Activated B cell treated with CpG ODN at 0.5 μM for 24 hours (primary cell): Measurements from ENCODE around the gene RELCH. TPM values are rescaled to one million over a fixed set of nuclear protein-coding genes. Genes with fewer than 3 reads are reported as not detected.

Source experiments
- ATAC-seq: fragments of 200-7000 bp; cut with Tn5 transposase; one replicate; pipeline ENCODE4 v1.10.0; 2021; ENCODE audit warnings: low read depth, mild to moderate bottlenecking, moderate library complexity
- CTCF ChIA-PET: fragments of 350-600 bp; sonication (Branson Sonifier 250); formaldehyde crosslinking; loops from one replicate; lab custom pipeline; 2021; ENCODE audit warnings: antibody characterized with exemption; lab: Charles Lee
- POLR2A ChIA-PET: fragments of 350-600 bp; sonication (Branson Sonifier 250); formaldehyde crosslinking; loops from one replicate; lab custom pipeline; 2021; ENCODE audit warnings: antibody characterized with exemption; lab: Charles Lee
- DNase-seq: peaks from one replicate; pipeline ENCODE4 v3.0.0; 2022
- H3K27ac Mint-ChIP-seq: one replicate; pipeline ENCODE4 v1.8.0; 2020; ENCODE audit warnings: mixed read lengths
- H3K27me3 Mint-ChIP-seq: one replicate; pipeline ENCODE4 v1.8.0; 2021; ENCODE audit warnings: mixed read lengths
- H3K36me3 Mint-ChIP-seq: one replicate; pipeline ENCODE4 v1.8.0; 2021; ENCODE audit warnings: low read depth, mixed read lengths
- H3K4me1 Mint-ChIP-seq: one replicate; pipeline ENCODE4 v1.8.0; 2021; ENCODE audit warnings: mixed read lengths
- H3K4me3 Mint-ChIP-seq: one replicate; pipeline ENCODE4 v1.8.0; 2020; ENCODE audit warnings: mild to moderate bottlenecking, mixed read lengths
- H3K9me3 Mint-ChIP-seq: one replicate; pipeline ENCODE4 v1.8.0; 2020; ENCODE audit warnings: mixed read lengths
- intact Hi-C: fragments of 100-400 bp; cut with micrococcal nuclease; formaldehyde crosslinking; loops from one replicate; pipeline ENCODE4 v1.15.1; 2024
- total RNA-seq: library from RNA; stranded (reverse); gene quantifications from 2 replicates; pipeline ENCODE4 v1.2.3, GENCODE V29; 2022
- TF ChIP-seq, protein P1 (sequence below): fragments of 200-600 bp; IDR thresholded peaks from one replicate; pipeline ENCODE4 v1.8.0; 2022; ENCODE audit warnings: antibody characterized with exemption, mild to moderate bottlenecking

The RELCH gene
- total RNA-seq, 1 donor from 2014 or later = 59.0 TPM

DNA sequence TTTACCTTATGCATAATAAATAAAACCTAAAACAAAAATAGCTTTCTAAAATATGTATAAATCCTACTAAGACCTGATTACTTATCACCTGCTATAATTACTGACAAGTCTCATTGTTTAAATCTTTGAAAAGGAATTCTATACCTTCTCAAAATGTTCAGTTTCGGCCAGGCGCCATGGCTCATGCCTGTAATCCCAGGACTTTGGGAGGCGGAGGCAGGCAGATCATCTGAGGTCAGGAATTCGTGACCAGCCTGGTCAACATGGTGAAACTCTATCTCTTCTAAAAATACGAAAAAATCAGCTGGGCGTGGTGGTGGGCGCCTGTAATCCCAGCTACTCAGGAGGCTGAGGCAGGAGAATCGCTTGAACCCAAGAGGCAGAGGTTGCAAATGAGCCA is 58.1 kb downstream of the RELCH start:
- H3K27me3 Mint-ChIP-seq = no peaks in the 10 kb centered on the region
- ChIA-PET CTCF (interaction anchor here (8.2 kb wide), 1 partner anchor 62 kb away, joined by 93 read pairs; the partner anchor contains the start of genes PIGN and RELCH), POLR2A (no interaction called here)
- ATAC-seq (no peak), DNase-seq (no peak)
- no peaks in the 10 kb centered on the region for H3K9me3 Mint-ChIP-seq
- peaks cover 43% of the 10 kb centered on the region for H3K36me3 Mint-ChIP-seq
- TF ChIP-seq, protein P1, sequence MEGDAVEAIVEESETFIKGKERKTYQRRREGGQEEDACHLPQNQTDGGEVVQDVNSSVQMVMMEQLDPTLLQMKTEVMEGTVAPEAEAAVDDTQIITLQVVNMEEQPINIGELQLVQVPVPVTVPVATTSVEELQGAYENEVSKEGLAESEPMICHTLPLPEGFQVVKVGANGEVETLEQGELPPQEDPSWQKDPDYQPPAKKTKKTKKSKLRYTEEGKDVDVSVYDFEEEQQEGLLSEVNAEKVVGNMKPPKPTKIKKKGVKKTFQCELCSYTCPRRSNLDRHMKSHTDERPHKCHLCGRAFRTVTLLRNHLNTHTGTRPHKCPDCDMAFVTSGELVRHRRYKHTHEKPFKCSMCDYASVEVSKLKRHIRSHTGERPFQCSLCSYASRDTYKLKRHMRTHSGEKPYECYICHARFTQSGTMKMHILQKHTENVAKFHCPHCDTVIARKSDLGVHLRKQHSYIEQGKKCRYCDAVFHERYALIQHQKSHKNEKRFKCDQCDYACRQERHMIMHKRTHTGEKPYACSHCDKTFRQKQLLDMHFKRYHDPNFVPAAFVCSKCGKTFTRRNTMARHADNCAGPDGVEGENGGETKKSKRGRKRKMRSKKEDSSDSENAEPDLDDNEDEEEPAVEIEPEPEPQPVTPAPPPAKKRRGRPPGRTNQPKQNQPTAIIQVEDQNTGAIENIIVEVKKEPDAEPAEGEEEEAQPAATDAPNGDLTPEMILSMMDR = no peak
- intact Hi-C loops = no loop called here
- H3K4me3 Mint-ChIP-seq = no peak overlapping the region
- H3K27ac Mint-ChIP-seq = no peak overlapping the region
- no peaks in the 10 kb centered on the region for H3K4me1 Mint-ChIP-seq

DNA sequence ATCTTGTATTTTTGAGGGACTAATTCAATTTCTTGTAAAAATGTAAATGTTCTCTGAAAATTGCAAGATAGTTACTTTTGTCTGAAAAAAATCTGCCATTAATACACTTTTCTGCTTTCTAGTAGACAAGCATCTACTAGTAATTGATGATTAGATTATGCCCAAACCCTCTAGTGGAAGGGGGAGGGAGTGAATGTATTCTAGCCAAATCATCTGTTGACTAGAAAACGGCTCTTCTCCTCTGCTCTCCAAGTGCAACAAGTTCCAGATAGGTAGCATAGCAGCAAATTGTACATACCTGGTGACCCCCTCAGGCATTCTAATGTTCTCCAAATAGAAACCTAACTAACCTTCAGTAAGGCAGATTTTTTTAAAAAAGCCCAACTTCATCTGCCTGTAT is 58.6 kb downstream of the RELCH start:
- no peak for DNase-seq
- ATAC-seq = no peak
- H3K9me3 Mint-ChIP-seq = no peaks in the 10 kb centered on the region
- intact Hi-C loops = no loop called here
- no peaks in the 10 kb centered on the region for H3K4me1 Mint-ChIP-seq
- TF ChIP-seq, protein P1 = no peak
- H3K4me3 Mint-ChIP-seq = no peak overlapping the region
- no peaks in the 10 kb centered on the region for H3K27me3 Mint-ChIP-seq
- POLR2A ChIA-PET = no interaction called here
- CTCF ChIA-PET = interaction anchor here (8.2 kb wide), 1 partner anchor 62 kb away, joined by 93 read pairs; the partner anchor contains the start of genes PIGN and RELCH
- H3K36me3 Mint-ChIP-seq = peaks cover 41% of the 10 kb centered on the region
- no peak overlapping the region for H3K27ac Mint-ChIP-seq

DNA sequence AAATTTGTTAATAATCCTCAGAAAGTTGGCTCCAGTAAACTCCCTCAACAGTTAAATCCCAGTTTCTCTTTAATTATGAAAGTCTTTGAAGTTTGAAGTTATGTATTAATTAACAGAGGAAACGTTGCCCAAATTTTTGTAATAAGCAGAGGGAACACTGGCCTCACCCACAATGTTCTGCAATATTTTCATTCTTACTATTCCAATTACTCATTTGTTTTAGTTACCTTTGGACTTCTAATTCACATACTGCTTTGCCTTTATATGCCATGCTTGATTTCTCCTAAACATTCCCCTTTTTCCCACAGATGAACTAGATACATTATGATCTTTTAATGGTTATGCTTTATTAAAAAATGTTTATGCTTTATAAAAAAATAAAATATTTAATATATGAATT is 61.3 kb downstream of the RELCH start:
- TF ChIP-seq, protein P1 = no peak
- ChIA-PET CTCF (interaction anchor here (0.9 to 8.2 kb wide), 5 partner anchors 12 to 734 kb away, joined by 3 to 93 read pairs (median 4); partner anchors contain the start of genes PIGN and RELCH), POLR2A (interaction anchor here (1.8 kb wide), 1 partner anchor 61 kb away, joined by 10 read pairs; the partner anchor contains the start of genes PIGN and RELCH)
- intact Hi-C loops = loop anchor here (2.0 kb wide), 1 partner anchor 14 kb away; no protein-coding TSS in a partner anchor
- H3K27ac Mint-ChIP-seq = no peak overlapping the region
- no peaks in the 10 kb centered on the region for H3K27me3 Mint-ChIP-seq
- DNase-seq (no peak), ATAC-seq (no peak)
- H3K4me1 Mint-ChIP-seq = no peaks in the 10 kb centered on the region
- H3K9me3 Mint-ChIP-seq = no peaks in the 10 kb centered on the region
- H3K4me3 Mint-ChIP-seq = no peak overlapping the region
- peaks cover 35% of the 10 kb centered on the region for H3K36me3 Mint-ChIP-seq

DNA sequence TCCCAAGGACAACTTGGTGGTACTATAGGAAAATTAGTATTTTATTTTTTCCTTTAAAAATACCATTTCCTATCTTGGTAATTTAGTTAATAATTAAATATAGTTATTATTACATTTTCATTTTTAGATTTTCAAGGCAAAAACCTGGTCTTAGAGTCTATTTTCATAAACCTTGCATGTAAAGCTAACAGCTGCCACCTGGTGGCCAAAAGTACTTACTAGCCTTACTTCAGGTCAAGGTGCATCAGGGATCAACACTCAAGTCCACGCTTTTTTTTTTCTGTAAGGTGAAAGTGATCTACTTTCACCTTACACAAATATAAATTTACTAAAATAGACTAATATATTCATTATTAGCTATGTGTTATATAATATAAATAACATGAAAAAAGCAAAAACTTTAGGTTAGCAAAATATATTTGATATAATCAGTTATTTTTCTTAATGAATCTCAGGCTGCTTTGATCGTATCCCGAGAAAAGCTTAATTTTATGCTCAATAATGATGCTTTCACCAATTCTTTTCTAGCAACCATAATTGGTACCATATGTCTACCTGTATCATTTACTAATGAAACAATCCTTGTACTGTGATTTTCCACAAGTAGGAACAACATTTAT is 62.5 kb downstream of the RELCH start:
- ChIA-PET CTCF (interaction anchor here (0.6 to 8.2 kb wide), 13 partner anchors 10 to 709 kb away, joined by 3 to 93 read pairs (median 4); partner anchors contain the start of genes PIGN and RELCH), POLR2A (interaction anchor here (1.8 kb wide), 1 partner anchor 62 kb away, joined by 10 read pairs; the partner anchor contains the start of genes PIGN and RELCH)
- H3K4me1 Mint-ChIP-seq = no peaks in the 10 kb centered on the region
- peak; percentile 67 for ATAC-seq
- no peak overlapping the region for H3K4me3 Mint-ChIP-seq
- TF ChIP-seq, protein P1 = peak; percentile 75
- H3K27ac Mint-ChIP-seq = no peak overlapping the region
- H3K27me3 Mint-ChIP-seq = no peaks in the 10 kb centered on the region
- H3K36me3 Mint-ChIP-seq = peaks cover 33% of the 10 kb centered on the region
- DNase-seq = no peak
- intact Hi-C loops = loop anchor here (1.0 to 2.0 kb wide), 2 partner anchors 13 to 66 kb away; no protein-coding TSS in a partner anchor
- H3K9me3 Mint-ChIP-seq = no peaks in the 10 kb centered on the region

DNA sequence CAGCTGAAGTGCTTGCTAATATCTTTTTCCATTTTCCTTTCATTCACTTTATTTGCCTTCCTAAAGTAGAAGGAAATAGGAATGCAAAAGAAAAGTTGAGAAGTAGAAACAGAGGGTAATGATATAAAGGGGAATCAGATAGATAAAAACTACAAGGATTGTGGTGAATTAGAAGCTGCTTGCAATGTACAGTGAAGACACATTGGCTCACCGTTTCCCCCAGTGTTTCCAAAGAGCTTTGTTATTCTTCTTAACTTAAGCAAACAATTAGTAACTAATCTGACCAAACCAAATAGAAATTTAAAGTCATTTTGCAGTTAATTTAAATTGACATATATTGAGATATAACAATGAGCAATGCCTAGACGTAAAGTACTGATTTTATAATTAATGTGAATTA is 63.4 kb downstream of the RELCH start:
- ATAC-seq (no peak), DNase-seq (no peak)
- CTCF ChIA-PET = interaction anchor here (1.6 to 8.2 kb wide), 4 partner anchors 9 to 67 kb away, joined by 3 to 93 read pairs (median 10); partner anchors contain the start of genes PIGN and RELCH
- POLR2A ChIA-PET = no interaction called here
- no peaks in the 10 kb centered on the region for H3K27me3 Mint-ChIP-seq
- no peaks in the 10 kb centered on the region for H3K4me1 Mint-ChIP-seq
- no peak overlapping the region for H3K27ac Mint-ChIP-seq
- intact Hi-C loops = no loop called here
- TF ChIP-seq, protein P1 = no peak
- no peak overlapping the region for H3K4me3 Mint-ChIP-seq
- H3K36me3 Mint-ChIP-seq = peaks cover 31% of the 10 kb centered on the region
- H3K9me3 Mint-ChIP-seq = no peaks in the 10 kb centered on the region
